Adrenal gland (tissue), 12 donors: ENCODE data around the gene HADHA. TPM values are rescaled to one million over a fixed set of nuclear protein-coding genes. Genes with fewer than 3 reads are reported as not detected.
A peak's percentile ranks its signal among the peaks of the same experiment; 100 is the strongest.
"Not testable (repeated sequence)": the region's sequence is repeated elsewhere in the genome, so short reads cannot be mapped to it uniquely, and the experiment has no call there.

Source experiments
- DNase-seq, 7 donors: peaks; one replicate each; pipeline ENCODE4 v3.0.0-alpha.2; 2019 to 2020
- H3K27ac ChIP-seq, 5 donors: fragments of 200-600 bp; sonication (generic) in 4 of 5; 1 replicate in 3 of 5; 2 replicates in 2 of 5; pipeline versions ENCODE4 v1.5.1 to v1.8.0; 2016 to 2020; ENCODE audit warnings: mild to moderate bottlenecking in 1 of 5
- H3K27me3 ChIP-seq: fragments of 200-600 bp; 2 replicates; pipeline ENCODE4 v1.8.0; 2021
- H3K36me3 ChIP-seq, 2 donors: fragments of 200-600 bp; replicated peaks in 1 of 2; 1 replicate in 1 of 2; 2 replicates in 1 of 2; pipeline versions ENCODE4 v1.5.1 to v1.8.0; 2018 to 2022
- H3K4me1 ChIP-seq, 2 donors: fragments of 200-600 bp; replicated peaks in 1 of 2; 1 replicate in 1 of 2; 2 replicates in 1 of 2; pipeline versions ENCODE4 v1.5.1 to v1.8.0; 2018 to 2021
- H3K4me3 ChIP-seq, 4 donors: fragments of 200-600 bp; sonication (generic) in 3 of 4; one replicate each; pipeline ENCODE4 v1.5.1; 2016 to 2018
- H3K9me3 ChIP-seq, 3 donors: fragments of 200-600 bp; sonication (generic) in 1 of 3; replicated peaks in 1 of 3; 1 replicate in 2 of 3; 2 replicates in 1 of 3; pipeline versions ENCODE4 v1.5.1 to v1.8.0; 2016 to 2021
- CTCF ChIP-seq, 6 experiments: fragments of 450-650 bp in 4 of 6; fragments of 200-600 bp in 2 of 6; sonication (generic) in 1 of 6; IDR thresholded peaks; 1 replicate in 5 of 6; 2 replicates in 1 of 6; pipeline versions ENCODE4 v1.5.1 to v1.8.0; 2016 to 2021; ENCODE audit warnings: antibody characterized with exemption in 6 of 6, mild to moderate bottlenecking in 2 of 6, moderate library complexity in 1 of 6
- POLR2A ChIP-seq, 2 donors: fragments of 450-650 bp; IDR thresholded peaks; one replicate each; pipeline ENCODE4 v1.6.1; 2017; ENCODE audit warnings: antibody characterized with exemption in 2 of 2, mild to moderate bottlenecking in 2 of 2, moderate library complexity in 1 of 2
- WGBS, 4 donors: extraction: QIAGEN DNeasy Blood & Tissue Kit in 2 of 4; methylation state at CpG; one replicate each; pipeline versions ENCODE4 v1.1.5 to v1.1.7; 2013 to 2017; 5-methylcytosine and 5-hydroxymethylcytosine counted together
- intact Hi-C, 2 donors: fragments of 100-400 bp; cut with DNase I; formaldehyde crosslinking; loops; one replicate each; pipeline versions ENCODE4 v1.14.1 to v1.15.0; 2022 to 2023
- polyA plus RNA-seq, 3 donors: library from polyadenylated mRNA; stranded (reverse); fragments of 200-250 nt in 2 of 3; fragments of 350-450 nt in 1 of 3; fragmentation: Illumina TruSeq in 1 of 3; extraction: RNeasy Lipid Tissue Mini Kit (QIAGEN cat#74804) in 1 of 3; gene quantifications; one replicate each; pipeline ENCODE4 v1.2.3, GENCODE V29; 2013 to 2014
- total RNA-seq, 9 donors: library from RNA; depleted of rRNA in 4 of 9; stranded (reverse); fragments of >200 nt in 4 of 9; fragments of 120-200 nt in 1 of 9; fragmentation: NEBNext Ultra II Directional in 1 of 9; extraction: Animal tissue kit (Norgen Biotek cat#: 25700) in 1 of 9; gene quantifications; one replicate each; pipeline versions ENCODE4 v1.1.0 to v1.2.4, GENCODE V29; 2013 to 2023
- donor health status: healthy with polysubstance abuse.
- donor health status: Bipolar disorder and iron deficiency.
- donor health status: DM: yes; HTN: yes; CAD: no.
- donor health status: DM: no; HTN: no; CAD: no.
- donor health status: DM: no; HTN: no; CAD: no.
- donor health status: DM: yes; HTN: yes; CAD: no.

Gene HADHA
- total and polyA plus RNA-seq, 12 donors = 43.8 to 353 (median 210) TPM

DNA sequence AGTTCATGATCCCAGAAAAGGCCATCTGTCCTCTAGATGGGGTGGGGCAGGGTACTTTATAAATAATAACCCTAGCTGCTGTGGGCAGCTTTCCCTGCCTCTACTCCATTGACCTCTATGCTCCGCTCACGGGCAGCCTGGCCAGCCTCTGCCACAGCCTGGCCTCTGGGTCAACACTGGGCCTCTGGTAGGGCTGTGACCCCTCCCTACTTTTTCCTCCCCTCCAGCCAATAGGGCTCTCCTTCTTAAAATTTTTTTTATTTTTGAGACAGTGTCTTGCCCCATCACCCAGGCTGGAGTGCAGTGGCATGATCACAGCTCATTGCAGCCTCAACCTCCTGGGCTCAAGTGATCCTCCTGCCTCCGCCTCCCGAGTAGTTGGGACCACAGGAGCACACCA lies 75.6 kb downstream of the HADHA start:
- Histone ChIP-seq H3K9me3 (no peaks in the 10 kb centered on the region), H3K4me1 (peaks cover 5 to 7% of the 10 kb centered on the region in 2 donors), H3K4me3 (no peak overlapping the region), H3K27me3 (peaks cover 5% of the 10 kb centered on the region), H3K36me3 (no peaks in the 10 kb centered on the region), H3K27ac (no peak overlapping the region)
- intact Hi-C loops = no loop called here
- TF ChIP-seq CTCF (IDR thresholded peaks at IDR 0.05) (no peak), POLR2A (IDR thresholded peaks at IDR 0.05) (no peak)
- peak in 2 of 7 donors; percentile 6 to 25 for DNase-seq
- WGBS, 4 donors = 94 to 100% (median 96%) methylated on average over 4 of the region's 4 CpGs

GRCh38 chr2:26166541-26166940 lies 77.9 kb downstream of the HADHA start:
- H3K36me3 ChIP-seq, H3K9me3 ChIP-seq, H3K4me1 ChIP-seq, intact Hi-C loops, H3K27me3 ChIP-seq, H3K4me3 ChIP-seq, H3K27ac ChIP-seq: not testable (repeated sequence)
- peak in 2 of 7 donors; percentile 27 to 35 for DNase-seq
- WGBS, 4 donors = 88 to 98% (median 94%) methylated on average over 6 of the region's 6 CpGs

- Histone ChIP-seq H3K27ac (no peak overlapping the region), H3K36me3 (no peaks in the 10 kb centered on the region), H3K9me3 (no peaks in the 10 kb centered on the region), H3K4me1 (no peaks in the 10 kb centered on the region), H3K27me3 (no peaks in the 10 kb centered on the region), H3K4me3 (no peak overlapping the region)
- intact Hi-C loops = no loop called here
- DNase-seq = no peak
- WGBS, 4 donors = 86 to 90% (median 88%) methylated on average over 4 of the region's 4 CpGs
- TF ChIP-seq POLR2A (IDR thresholded peaks at IDR 0.05) (no peak), CTCF (IDR thresholded peaks at IDR 0.05) (no peak)
Measured at GRCh38 chr2:26165403-26165802, 79.0 kb downstream of the HADHA start.

- Histone ChIP-seq H3K4me1 (no peaks in the 10 kb centered on the region), H3K9me3 (no peaks in the 10 kb centered on the region), H3K36me3 (no peaks in the 10 kb centered on the region), H3K4me3 (no peak overlapping the region), H3K27me3 (no peaks in the 10 kb centered on the region), H3K27ac (no peak overlapping the region)
- intact Hi-C loops = no loop called here
- TF ChIP-seq POLR2A (IDR thresholded peaks at IDR 0.05) (no peak), CTCF (IDR thresholded peaks at IDR 0.05) (no peak)
- WGBS, 4 donors = 90 to 93% (median 91%) methylated on average over 8 of the region's 8 CpGs
- no peak for DNase-seq
Measured at GRCh38 chr2:26164641-26165211, 79.7 kb downstream of the HADHA start.

GRCh38 chr2:26164231-26164630 lies 80.2 kb downstream of the HADHA start:
- 35 to 50% (median 43%) methylated on average over 1 of the region's 1 CpG for WGBS, 4 donors
- DNase-seq = peak in 1 of 7 donors; percentile 5
- intact Hi-C loops = no loop called here
- Histone ChIP-seq H3K27me3 (no peaks in the 10 kb centered on the region), H3K4me3 (no peak overlapping the region), H3K27ac (no peak overlapping the region), H3K4me1 (no peaks in the 10 kb centered on the region), H3K36me3 (no peaks in the 10 kb centered on the region), H3K9me3 (no peaks in the 10 kb centered on the region)
- TF ChIP-seq POLR2A (IDR thresholded peaks at IDR 0.05) = no peak
- no peak for TF ChIP-seq CTCF (IDR thresholded peaks at IDR 0.05)
